Left ventricle myocardium inferior (tissue), 1 donor: ENCODE data around the gene SLC24A3. TPM values are rescaled to one million over a fixed set of nuclear protein-coding genes. Genes with fewer than 3 reads are reported as not detected.

ENCODE experiments used
- DNase-seq: peaks from one replicate; pipeline ENCODE4 v3.0.0-alpha.2; 2020
- H3K27ac ChIP-seq: fragments of 200-600 bp; replicated peaks from 2 replicates; pipeline ENCODE4 v1.8.0; 2021
- H3K27me3 ChIP-seq: fragments of 200-600 bp; 2 replicates; pipeline ENCODE4 v1.8.0; 2021; ENCODE audit warnings: low read depth
- H3K36me3 ChIP-seq: fragments of 200-600 bp; 2 replicates; pipeline ENCODE4 v1.8.0; 2021
- H3K4me1 ChIP-seq: fragments of 200-600 bp; 2 replicates; pipeline ENCODE4 v1.8.0; 2021
- H3K4me3 ChIP-seq: fragments of 200-600 bp; 2 replicates; pipeline ENCODE4 v1.8.0; 2021; ENCODE audit warnings: mild to moderate bottlenecking, moderate library complexity
- H3K9me3 ChIP-seq: fragments of 200-600 bp; replicated peaks from 2 replicates; pipeline ENCODE4 v1.8.0; 2021
- CTCF ChIP-seq: fragments of 200-600 bp; IDR thresholded peaks from 2 replicates; pipeline ENCODE4 v1.8.0; 2021; ENCODE audit warnings: antibody characterized with exemption, mild to moderate bottlenecking, borderline replicate concordance
- intact Hi-C: fragments of 100-400 bp; cut with micrococcal nuclease; formaldehyde crosslinking; loops from one replicate; pipeline ENCODE4 v1.11.0; 2022
- total RNA-seq: library from RNA; stranded (reverse); fragmentation: NEBNext Ultra II Directional; extraction: Animal tissue kit (Norgen Biotek cat#: 25700); gene quantifications from one replicate; pipeline ENCODE4 v1.2.1, GENCODE V29; 2021
- donor health status: DM: no; HTN: yes; CAD: no; lungs with severe emphysema.

Gene SLC24A3
- total RNA-seq, 1 donor from 2014 or later = 1.3 TPM

- no peak for TF ChIP-seq CTCF
- no peak for DNase-seq
- Histone ChIP-seq H3K36me3 (no peaks in the 10 kb centered on the region), H3K4me1 (no peaks in the 10 kb centered on the region), H3K27me3 (peaks cover 61% of the 10 kb centered on the region), H3K9me3 (no peaks in the 10 kb centered on the region), H3K4me3 (no peak overlapping the region), H3K27ac (no peak overlapping the region)
- intact Hi-C loops = no loop called here
These were observed 406.3 kb downstream of the SLC24A3 start for GRCh38 chr20:19618711-19619110.

GRCh38 chr20:19619904-19620430 is 407.5 kb downstream of the SLC24A3 start:
- Histone ChIP-seq H3K27me3 (peaks cover 53% of the 10 kb centered on the region), H3K36me3 (no peaks in the 10 kb centered on the region), H3K9me3 (no peaks in the 10 kb centered on the region), H3K4me3 (no peak overlapping the region), H3K4me1 (no peaks in the 10 kb centered on the region), H3K27ac (no peak overlapping the region)
- intact Hi-C loops = no loop called here
- no peak for TF ChIP-seq CTCF
- DNase-seq = no peak

- DNase-seq = no peak
- Histone ChIP-seq H3K4me3 (no peak overlapping the region), H3K27me3 (peaks cover 53% of the 10 kb centered on the region), H3K4me1 (no peaks in the 10 kb centered on the region), H3K27ac (no peak overlapping the region), H3K36me3 (no peaks in the 10 kb centered on the region), H3K9me3 (no peaks in the 10 kb centered on the region)
- intact Hi-C loops = no loop called here
- TF ChIP-seq CTCF = no peak
These were observed 408.0 kb downstream of the SLC24A3 start for GRCh38 chr20:19620446-19620845.

- TF ChIP-seq CTCF = no peak
- no peak overlapping the region for H3K4me3 ChIP-seq
- H3K4me1 ChIP-seq = no peaks in the 10 kb centered on the region
- H3K27me3 ChIP-seq = peaks cover 53% of the 10 kb centered on the region
- DNase-seq = no peak
- no peak overlapping the region for H3K27ac ChIP-seq
- H3K9me3 ChIP-seq = no peaks in the 10 kb centered on the region
- H3K36me3 ChIP-seq = no peaks in the 10 kb centered on the region
- intact Hi-C loops = no loop called here
These were observed 408.6 kb downstream of the SLC24A3 start for GRCh38 chr20:19621072-19621471.

- H3K27me3 ChIP-seq = peaks cover 28% of the 10 kb centered on the region
- H3K36me3 ChIP-seq = no peaks in the 10 kb centered on the region
- H3K4me3 ChIP-seq = no peak overlapping the region
- no peak for DNase-seq
- H3K27ac ChIP-seq = no peak overlapping the region
- TF ChIP-seq CTCF = no peak
- H3K9me3 ChIP-seq = no peaks in the 10 kb centered on the region
- no peaks in the 10 kb centered on the region for H3K4me1 ChIP-seq
- intact Hi-C loops = no loop called here
These were observed 412.0 kb downstream of the SLC24A3 start for GRCh38 chr20:19624221-19624965.
